HG03280 (cell line): ENCODE measurements around the gene SPDYE6.
"Not testable (repeated sequence)": the region's sequence is repeated elsewhere in the genome, so short reads cannot be mapped to it uniquely, and the experiment has no call there.

Experiments
- ATAC-seq: cut with Tn5 transposase; IDR thresholded peaks from one replicate; pipeline ENCODE4 v1.9.1; 2021; ENCODE audit warnings: mild to moderate bottlenecking, moderate library complexity; ENCODE audit not compliant: unreplicated experiment

SPDYE6 gene

GRCh38 chr7:102356344-102356743 lies at the start of gene SPDYE6:
Gene SPDYE6 (minus strand): TSS chr7:102356444. CDS start chr7:102356023, 421 bp downstream.
- not testable (repeated sequence) for ATAC-seq

DNA sequence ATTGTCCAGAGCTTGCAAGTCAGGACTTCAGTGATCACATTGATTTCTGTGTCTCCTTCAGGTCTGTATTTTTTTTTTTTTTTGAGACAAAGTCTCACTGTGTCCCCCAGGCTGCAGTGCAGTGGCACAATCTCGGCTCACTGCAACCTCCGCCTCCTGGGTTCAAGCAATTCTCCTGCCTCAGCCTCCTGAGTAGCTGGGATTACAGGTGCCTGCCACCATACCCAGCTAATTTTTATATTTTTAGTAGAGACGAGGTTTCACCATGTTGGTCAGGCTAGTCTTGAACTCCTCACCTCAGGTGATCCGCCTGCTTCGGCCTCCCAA lies 48.6 kb upstream of the SPDYE6 start:
- ATAC-seq: not testable (repeated sequence)

- ATAC-seq: peak; percentile 94
These were observed 48.0 kb upstream of the SPDYE6 start for GRCh38 chr7:102404005-102404861.

DNA sequence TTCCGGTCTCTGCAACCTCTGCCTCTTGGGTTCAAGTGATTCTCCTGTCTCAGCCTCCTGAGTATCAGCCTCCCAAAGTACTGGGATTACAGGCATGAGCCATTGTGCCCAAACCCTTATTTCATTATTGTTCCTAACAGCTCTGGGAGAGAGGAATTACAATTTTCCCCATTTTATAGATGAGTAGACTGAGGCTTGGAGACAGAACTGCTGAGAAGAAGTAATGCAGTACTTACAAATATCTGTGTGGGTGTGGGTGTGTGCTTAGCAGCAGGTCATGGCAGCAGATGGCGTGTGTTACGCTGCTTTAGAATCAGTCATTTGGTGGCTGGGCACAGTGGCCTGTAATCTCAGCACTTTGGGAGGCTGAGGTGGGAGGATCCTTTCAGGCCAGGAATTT lies 47.3 kb upstream of the SPDYE6 start:
- ATAC-seq: no peak

DNA sequence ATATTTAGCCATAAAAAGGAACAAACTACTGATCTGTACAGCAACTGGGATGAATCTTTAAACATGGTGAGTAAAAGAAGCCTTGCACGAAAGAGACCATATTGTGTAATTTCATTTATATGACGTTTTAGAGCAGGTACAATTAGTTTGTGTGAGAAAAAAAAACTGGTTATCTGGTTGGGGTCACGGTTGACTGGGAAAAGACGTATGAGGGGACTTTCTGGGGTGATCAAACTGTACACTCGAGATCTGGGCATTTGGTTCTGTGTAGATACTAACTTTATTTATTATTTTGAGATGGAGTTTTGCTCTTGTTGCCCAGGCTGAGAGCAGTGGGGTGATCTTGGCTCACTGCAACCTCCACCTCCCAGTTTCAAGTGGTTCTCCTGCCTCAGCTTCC lies 44.1 kb upstream of the SPDYE6 start:
- no peak for ATAC-seq

DNA sequence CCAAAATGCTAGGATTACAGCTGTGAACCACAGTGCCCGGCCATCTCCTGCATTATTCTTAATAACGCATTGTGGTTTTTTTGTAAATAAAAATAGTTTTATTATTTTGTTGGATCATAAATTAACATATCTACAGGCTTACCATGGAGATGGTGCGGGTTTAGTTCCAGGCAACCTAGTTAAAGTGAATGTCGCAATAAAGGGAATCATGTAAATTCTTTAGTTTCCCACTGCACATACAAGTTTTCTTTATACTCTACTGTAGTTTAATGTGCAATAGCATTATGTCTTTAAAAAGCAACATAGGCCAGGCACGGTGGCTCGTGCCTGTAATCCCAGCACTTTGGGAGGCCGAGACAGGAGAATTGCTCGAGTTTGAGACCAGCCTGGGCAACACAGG lies 42.3 kb upstream of the SPDYE6 start:
- no peak for ATAC-seq

- ATAC-seq: no peak
These were observed 40.4 kb upstream of the SPDYE6 start for GRCh38 chr7:102396710-102397019.

DNA sequence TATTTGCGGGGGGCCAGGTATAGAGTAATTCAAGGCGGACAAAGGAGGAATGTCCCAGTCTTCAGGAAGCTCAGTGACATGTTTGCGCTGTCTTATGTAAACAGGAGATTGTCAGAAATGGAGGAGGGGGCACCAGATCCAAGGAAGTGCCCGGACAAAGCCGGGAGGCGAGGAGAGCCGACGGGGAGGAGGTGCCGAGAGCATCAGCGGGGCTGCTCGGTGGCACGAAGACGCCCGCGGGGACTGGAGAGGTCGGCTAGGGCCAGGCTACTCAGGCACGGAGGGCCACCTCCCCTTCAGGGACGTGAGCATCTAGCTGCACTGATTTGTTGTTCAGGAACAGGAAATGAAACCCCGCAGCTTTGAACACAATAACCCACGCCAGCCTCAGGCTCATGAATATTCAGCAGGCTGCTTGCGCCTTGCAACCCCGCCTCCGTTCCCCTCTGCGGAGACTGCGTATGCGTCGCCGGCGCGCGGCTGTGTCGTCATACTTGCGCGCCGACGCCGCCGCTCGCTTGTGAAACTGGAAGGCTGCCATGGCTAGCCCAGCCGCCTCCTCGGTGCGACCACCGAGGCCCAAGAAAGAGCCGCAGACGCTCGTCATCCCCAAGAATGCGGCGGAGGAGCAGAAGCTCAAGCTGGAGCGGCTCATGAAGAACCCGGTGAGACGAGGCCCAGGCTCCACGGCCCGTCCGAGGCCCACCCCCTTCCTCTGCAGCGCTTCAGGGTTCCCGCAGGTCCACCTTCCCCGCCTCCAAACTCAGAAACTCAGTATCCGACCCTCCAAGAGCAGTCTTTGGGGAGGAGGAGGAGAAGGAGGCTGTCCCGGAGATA lies 39.8 kb upstream of the SPDYE6 start, which contains the start of gene PRKRIP1:
TSS of gene PRKRIP1 (plus strand) at position 491 of the 837 bp plus-strand sequence. CDS start at position 540, 49 bp downstream.
- ATAC-seq: peak; percentile 98

GRCh38 chr7:102395592-102395872 lies 39.3 kb upstream of the SPDYE6 start:
- no peak for ATAC-seq

DNA sequence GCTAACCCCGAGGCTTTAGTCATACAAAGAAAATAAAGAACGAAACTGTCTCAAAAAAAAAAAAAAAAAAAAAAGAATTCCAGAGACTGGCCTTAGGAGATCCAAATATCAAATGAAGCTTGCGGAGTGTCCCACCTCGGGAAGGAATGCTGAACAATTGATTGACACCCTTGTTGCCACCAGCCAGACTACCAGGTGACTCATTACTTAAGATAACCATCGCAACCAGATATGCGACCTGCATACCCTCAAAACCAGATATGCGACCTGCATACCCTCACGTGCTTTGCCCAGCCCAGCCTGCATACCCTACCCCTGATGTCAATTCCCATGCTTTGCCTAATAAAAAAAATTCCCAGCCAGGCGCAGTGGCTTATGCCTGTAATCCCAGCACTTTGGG lies 37.2 kb upstream of the SPDYE6 start:
- no peak for ATAC-seq

- no peak for ATAC-seq
These were observed 36.1 kb upstream of the SPDYE6 start for GRCh38 chr7:102392330-102392729.

- no peak for ATAC-seq
These were observed 34.6 kb upstream of the SPDYE6 start for GRCh38 chr7:102390697-102391484.

DNA sequence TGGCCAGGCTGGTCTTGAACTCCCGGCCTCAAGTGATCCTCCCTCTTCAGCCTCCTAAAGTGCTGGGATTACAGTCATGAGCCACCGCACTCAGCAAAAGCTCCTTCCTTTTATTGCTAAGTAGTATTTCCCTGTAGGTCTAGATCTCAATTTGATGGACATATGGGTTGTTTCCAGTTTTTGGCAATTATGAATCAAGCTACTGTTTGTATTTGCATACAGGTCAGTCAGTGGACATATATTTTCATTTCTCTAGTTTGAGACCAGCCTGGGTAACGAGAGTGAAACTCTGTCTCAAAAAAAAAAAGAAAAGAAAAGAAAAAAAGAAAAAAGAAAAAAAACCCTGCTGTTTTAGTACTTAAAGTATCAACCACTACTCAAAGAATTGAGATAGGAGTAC lies 33.6 kb upstream of the SPDYE6 start:
- no peak for ATAC-seq

DNA sequence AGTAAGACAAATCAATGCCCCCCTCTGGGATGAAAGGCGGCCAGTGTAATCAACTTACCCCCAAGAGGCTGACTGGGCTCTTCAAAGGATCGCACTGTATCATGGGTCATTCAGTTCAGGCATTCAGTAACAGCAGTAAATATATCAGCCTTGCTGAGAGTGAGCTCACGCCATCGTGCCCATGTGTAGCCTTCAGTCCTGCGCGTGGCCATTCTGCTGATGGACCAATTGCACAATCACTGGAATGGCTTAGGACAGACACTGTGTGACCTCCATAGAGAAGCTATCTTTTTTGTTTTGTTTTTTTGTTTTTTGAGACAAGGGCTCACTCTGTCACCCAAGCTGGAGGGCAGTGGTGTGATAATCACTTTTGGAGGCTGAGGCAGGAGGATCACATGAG lies 30.8 kb upstream of the SPDYE6 start:
- no peak for ATAC-seq

DNA sequence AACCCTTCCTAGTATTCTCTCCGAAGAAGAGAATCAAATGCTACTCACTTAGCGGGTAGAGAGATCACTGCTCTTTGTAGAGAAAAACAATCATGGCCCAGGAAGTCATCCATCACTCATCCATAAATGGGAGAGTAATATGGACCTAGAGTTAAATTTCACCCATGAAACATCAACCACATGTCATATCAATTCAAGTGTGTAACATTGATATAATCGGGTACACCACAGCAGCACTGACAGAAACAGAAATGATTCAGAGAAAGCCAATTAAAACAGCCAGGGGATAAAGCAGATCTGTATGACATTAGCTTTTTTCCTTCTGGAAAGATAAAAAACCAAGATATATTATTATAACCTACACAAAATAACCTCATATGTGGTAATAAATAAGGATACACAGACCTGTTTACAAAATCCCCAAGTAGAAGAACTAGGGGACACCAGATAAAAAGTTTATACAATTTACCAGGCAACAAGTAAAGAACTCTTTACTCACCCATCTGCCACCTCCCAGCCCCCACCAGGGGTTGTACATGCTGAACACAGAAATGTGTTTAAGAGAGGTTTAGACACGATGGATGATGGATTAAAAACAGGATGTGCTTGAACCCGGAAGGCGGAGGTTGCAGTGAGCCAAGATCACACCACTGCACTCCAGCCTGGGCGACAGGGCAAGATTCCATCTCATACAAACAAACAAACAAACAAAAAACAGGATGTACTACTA lies 25.6 kb upstream of the SPDYE6 start:
- not testable (repeated sequence) for ATAC-seq

DNA sequence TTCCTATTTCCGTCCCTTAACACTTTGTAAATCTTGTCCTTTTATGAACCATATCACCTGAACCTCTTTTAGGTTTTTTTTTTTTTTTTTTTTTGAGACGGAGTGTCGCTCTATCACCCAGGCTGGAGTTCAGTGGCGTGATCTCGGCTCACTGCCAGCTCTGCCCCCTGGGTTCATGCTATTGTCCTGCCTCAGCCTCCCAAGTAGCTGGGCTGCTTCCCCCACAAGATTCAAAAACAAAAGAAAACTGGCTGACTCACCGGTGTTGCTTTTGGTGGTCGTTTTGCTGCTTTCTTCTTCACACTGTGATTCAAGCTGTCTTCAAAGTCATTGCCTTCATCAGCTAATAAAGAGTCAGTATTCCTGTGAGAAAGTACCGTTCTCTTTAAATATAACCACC lies 24.6 kb upstream of the SPDYE6 start:
- not testable (repeated sequence) for ATAC-seq

GRCh38 chr7:102376964-102377466 lies 20.8 kb upstream of the SPDYE6 start:
- no peak for ATAC-seq

GRCh38 chr7:102372796-102373195 lies 16.6 kb upstream of the SPDYE6 start:
- ATAC-seq: not testable (repeated sequence)

- ATAC-seq: not testable (repeated sequence)
These were observed 13.8 kb upstream of the SPDYE6 start for GRCh38 chr7:102370038-102370437.

- ATAC-seq: not testable (repeated sequence)
These were observed 9.1 kb upstream of the SPDYE6 start for GRCh38 chr7:102365390-102365789.
